OCI-LY3 (cell line): ENCODE data around the gene MFSD11.
"Not testable (repeated sequence)": the region's sequence is repeated elsewhere in the genome, so short reads cannot be mapped to it uniquely, and the experiment has no call there.

Source experiments
- H2AFZ ChIP-seq: fragments of 200-600, 300-600 bp; shearing (Covaris generic); 2 replicates; pipeline ENCODE4 v1.6.0; 2014; ENCODE audit warnings: antibody characterized with exemption, low read depth, low read length
- H3K27ac ChIP-seq: fragments of 200-600, 300-600 bp; sonication (generic); 2 replicates; pipeline ENCODE4 v1.5.1; 2014; ENCODE audit warnings: mild to moderate bottlenecking, low read length, moderate library complexity, mixed read lengths
- H3K27me3 ChIP-seq: fragments of 200-600, 300-600 bp; sonication (generic); 2 replicates; pipeline ENCODE4 v1.6.1; 2014; ENCODE audit warnings: low read depth, low read length, mixed read lengths
- H3K36me3 ChIP-seq: fragments of 200-600, 300-600 bp; sonication (generic); replicated peaks from 2 replicates; pipeline ENCODE3; 2014; ENCODE audit warnings: low read depth, low read length, mixed read lengths
- H3K4me1 ChIP-seq: fragments of 300-600, 200-600 bp; sonication (generic); 2 replicates; pipeline ENCODE4 v1.6.1; 2014; ENCODE audit warnings: low read length, mixed read lengths
- H3K4me2 ChIP-seq: fragments of 200-600, 300-600 bp; sonication (generic); 2 replicates; pipeline ENCODE4 v1.6.1; 2014; ENCODE audit warnings: low read length, mixed read lengths
- H3K4me3 ChIP-seq: fragments of 300-600, 200-600 bp; sonication (generic); 2 replicates; pipeline ENCODE4 v1.5.1; 2014; ENCODE audit warnings: antibody characterized with exemption, mild to moderate bottlenecking, low read length, moderate library complexity
- H3K79me2 ChIP-seq: fragments of 300-600, 200-600 bp; shearing (Covaris generic); 2 replicates; pipeline ENCODE4 v1.6.1; 2014; ENCODE audit warnings: mild to moderate bottlenecking, low read length, mixed read lengths
- H3K9ac ChIP-seq: fragments of 300-600, 200-600 bp; shearing (Covaris generic); 2 replicates; pipeline ENCODE4 v1.6.0; 2014; ENCODE audit warnings: mild to moderate bottlenecking, low read length, moderate library complexity
- H3K9me3 ChIP-seq: fragments of 200-600, 300-600 bp; shearing (Covaris generic); 2 replicates; pipeline ENCODE4 v1.6.1; 2014; ENCODE audit warnings: low read length, mixed read lengths; ENCODE audit not compliant: insufficient read depth
- H4K20me1 ChIP-seq: fragments of 200-600, 300-600 bp; sonication (generic); 2 replicates; pipeline ENCODE4 v1.6.1; 2016; ENCODE audit warnings: low read length, mixed read lengths; ENCODE audit not compliant: insufficient read depth
- CTCF ChIP-seq: fragments of 200-600, 300-600 bp; sonication (generic); IDR thresholded peaks from 2 replicates; pipeline ENCODE4 v1.5.1; 2014; ENCODE audit warnings: antibody characterized with exemption, low read length, low read depth
- EZH2phosphoT487 ChIP-seq: fragments of 200-600 bp; shearing (Covaris generic); IDR thresholded peaks from 2 replicates; pipeline ENCODE4 v1.6.1; 2018; ENCODE audit warnings: antibody characterized with exemption, mixed run types, low read depth

MFSD11 gene

DNA sequence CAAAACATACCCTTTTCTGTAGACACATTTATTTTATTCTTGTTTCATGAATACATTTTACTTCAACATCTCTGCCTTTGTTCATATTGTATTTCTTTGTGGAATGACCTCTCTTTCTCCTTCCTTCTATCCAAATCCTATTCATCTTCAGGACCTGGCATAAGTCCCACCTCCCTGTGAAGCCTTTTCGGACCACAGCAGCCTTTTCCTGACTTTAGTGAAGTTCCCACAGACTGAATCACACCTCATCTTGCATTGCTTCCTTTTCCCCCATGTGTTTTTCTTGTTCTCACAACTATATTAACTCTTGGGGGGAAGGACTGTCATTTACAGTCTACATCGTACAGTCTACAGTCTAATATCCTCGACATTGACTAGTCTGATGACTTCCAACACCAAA is 58.2 kb downstream of the MFSD11 start:
- no peak overlapping the region for H3K27ac ChIP-seq
- H2AFZ ChIP-seq = no peak overlapping the region
- TF ChIP-seq EZH2phosphoT487 (no peak), CTCF (no peak)
- H3K4me1 ChIP-seq = peaks cover 7% of the 10 kb centered on the region
- H4K20me1 ChIP-seq = no peaks in the 10 kb centered on the region
- no peaks in the 10 kb centered on the region for H3K9me3 ChIP-seq
- no peaks in the 10 kb centered on the region for H3K27me3 ChIP-seq
- no peak overlapping the region for H3K4me2 ChIP-seq
- no peak overlapping the region for H3K9ac ChIP-seq
- no peak overlapping the region for H3K4me3 ChIP-seq
- no peaks in the 10 kb centered on the region for H3K36me3 ChIP-seq
- no peaks in the 10 kb centered on the region for H3K79me2 ChIP-seq

DNA sequence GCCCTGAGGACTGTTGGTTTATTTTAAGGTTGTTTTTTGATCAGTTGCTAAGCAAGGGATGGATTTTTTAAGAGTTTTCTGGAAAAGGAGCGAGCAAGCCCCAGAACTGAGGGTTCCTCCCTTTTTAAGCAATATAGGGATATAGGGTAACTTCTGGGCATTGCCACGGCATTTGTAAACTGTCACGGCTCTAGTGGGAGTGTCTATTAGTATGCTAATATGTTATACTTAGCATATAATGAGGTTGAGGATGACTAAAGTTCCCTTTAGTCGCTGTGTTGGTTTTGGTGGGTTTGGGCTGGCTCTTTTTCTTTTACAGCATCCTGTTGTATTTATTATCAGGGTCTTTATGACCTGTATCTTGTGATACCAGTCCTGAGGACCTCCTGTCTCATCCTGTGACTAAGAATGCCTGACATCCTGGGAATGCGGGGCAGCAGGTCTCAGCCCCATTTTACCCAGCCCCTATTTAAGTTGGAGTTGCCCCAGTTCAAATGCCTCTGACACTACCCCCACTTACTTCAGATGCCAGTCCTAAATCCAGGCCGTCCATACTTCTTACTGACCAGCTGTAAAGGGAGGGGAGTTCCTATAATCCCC is 59.4 kb downstream of the MFSD11 start:
- H3K4me3 ChIP-seq = no peak overlapping the region
- no peaks in the 10 kb centered on the region for H3K4me1 ChIP-seq
- H3K4me2 ChIP-seq = no peak overlapping the region
- no peaks in the 10 kb centered on the region for H3K79me2 ChIP-seq
- H4K20me1 ChIP-seq = no peaks in the 10 kb centered on the region
- no peaks in the 10 kb centered on the region for H3K36me3 ChIP-seq
- no peak overlapping the region for H2AFZ ChIP-seq
- no peaks in the 10 kb centered on the region for H3K9me3 ChIP-seq
- no peaks in the 10 kb centered on the region for H3K27me3 ChIP-seq
- H3K27ac ChIP-seq = no peak overlapping the region
- H3K9ac ChIP-seq = no peak overlapping the region
- no peak for TF ChIP-seq CTCF
- TF ChIP-seq EZH2phosphoT487 = no peak

GRCh38 chr17:76801706-76802105 is 63.8 kb downstream of the MFSD11 start:
- H3K4me2 ChIP-seq = no peak overlapping the region
- H3K27ac ChIP-seq = no peak overlapping the region
- TF ChIP-seq CTCF = no peak
- TF ChIP-seq EZH2phosphoT487 = no peak
- no peak overlapping the region for H2AFZ ChIP-seq
- H3K9ac ChIP-seq = no peak overlapping the region
- H3K79me2 ChIP-seq = no peaks in the 10 kb centered on the region
- H3K36me3 ChIP-seq = no peaks in the 10 kb centered on the region
- no peak overlapping the region for H3K4me3 ChIP-seq
- no peaks in the 10 kb centered on the region for H3K4me1 ChIP-seq
- no peaks in the 10 kb centered on the region for H3K9me3 ChIP-seq
- H3K27me3 ChIP-seq = no peaks in the 10 kb centered on the region
- no peaks in the 10 kb centered on the region for H4K20me1 ChIP-seq

GRCh38 chr17:76805319-76805718 is 67.4 kb downstream of the MFSD11 start:
- Histone ChIP-seq H2AFZ (no peak overlapping the region), H3K9ac (no peak overlapping the region), H3K27ac (no peak overlapping the region), H3K4me1 (no peaks in the 10 kb centered on the region), H3K36me3 (no peaks in the 10 kb centered on the region), H3K4me2 (no peak overlapping the region), H3K79me2 (no peaks in the 10 kb centered on the region), H4K20me1 (no peaks in the 10 kb centered on the region), H3K27me3 (no peaks in the 10 kb centered on the region), H3K9me3 (no peaks in the 10 kb centered on the region), H3K4me3 (no peak overlapping the region)
- no peak for TF ChIP-seq CTCF

DNA sequence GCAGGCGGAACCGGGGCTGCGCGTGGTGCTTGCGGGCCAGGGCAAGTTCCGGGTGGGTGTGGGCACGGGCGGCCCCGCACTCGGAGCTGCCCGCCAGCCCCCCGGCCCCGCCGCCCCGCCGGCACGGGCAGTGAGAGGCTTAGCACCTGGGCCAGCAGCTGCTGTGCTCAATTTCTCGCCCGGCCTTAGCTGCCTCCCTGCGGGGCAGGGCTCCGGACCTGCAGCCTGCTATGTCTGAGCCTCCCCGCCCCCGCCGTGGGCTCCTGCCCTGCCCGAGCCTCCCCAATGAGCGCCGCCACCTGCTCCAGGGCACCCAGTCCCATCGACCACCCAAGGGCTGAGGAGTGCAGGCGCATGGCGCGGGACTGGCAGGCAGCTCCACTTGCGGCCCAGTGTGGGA is 68.2 kb downstream of the MFSD11 start:
- H4K20me1 ChIP-seq, H3K4me1 ChIP-seq, H3K36me3 ChIP-seq, H3K4me3 ChIP-seq, H3K79me2 ChIP-seq, H2AFZ ChIP-seq, H3K27ac ChIP-seq, H3K9ac ChIP-seq, H3K9me3 ChIP-seq, H3K27me3 ChIP-seq, H3K4me2 ChIP-seq: not testable (repeated sequence)

- H3K4me1 ChIP-seq, H3K4me3 ChIP-seq, H3K79me2 ChIP-seq, H3K27ac ChIP-seq, H3K27me3 ChIP-seq, H3K36me3 ChIP-seq, H2AFZ ChIP-seq, H3K4me2 ChIP-seq, H3K9me3 ChIP-seq, H3K9ac ChIP-seq, H4K20me1 ChIP-seq: not testable (repeated sequence)
Observed at GRCh38 chr17:76806767-76807166, 68.8 kb downstream of the MFSD11 start.
